Umbilical cord (tissue), 2 donors: ENCODE data around the gene ENO4. TPM values are rescaled to one million over a fixed set of nuclear protein-coding genes. Genes with fewer than 3 reads are reported as not detected.

ENCODE experiments used
- DNase-seq: peaks from one replicate; pipeline ENCODE4 v3.0.0-alpha.2; 2015; ENCODE audit warnings: low spot score
- total RNA-seq: library from RNA; depleted of rRNA; stranded (reverse); fragments of >200 nt; gene quantifications from one replicate; pipeline ENCODE4 v1.2.3, GENCODE V29; 2014; ENCODE audit warnings: low replicate concordance; ENCODE audit not compliant: insufficient read depth

Gene ENO4
- total RNA-seq, 1 donor from 2014 or later: 0.72 TPM

DNA sequence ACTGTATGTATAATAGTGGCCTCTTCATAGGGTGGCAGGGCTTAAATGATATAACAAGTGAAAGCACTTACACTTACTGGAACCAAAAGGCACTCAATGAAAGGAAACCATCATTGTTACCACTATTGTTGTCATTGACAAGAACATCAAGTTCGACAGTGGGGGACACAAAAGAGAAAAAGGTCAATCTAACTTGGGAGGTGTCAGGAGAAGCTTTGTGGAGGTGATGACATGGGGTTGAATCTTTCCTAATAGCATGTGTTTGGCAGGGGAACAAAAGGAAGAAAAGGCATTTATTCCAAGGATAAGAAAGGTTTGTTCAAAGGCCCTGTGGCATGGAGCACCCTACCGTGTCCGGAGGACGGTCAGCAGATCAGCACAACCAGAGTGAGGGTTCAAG is 18.2 kb upstream of the ENO4 start:
- no peak for DNase-seq

DNA sequence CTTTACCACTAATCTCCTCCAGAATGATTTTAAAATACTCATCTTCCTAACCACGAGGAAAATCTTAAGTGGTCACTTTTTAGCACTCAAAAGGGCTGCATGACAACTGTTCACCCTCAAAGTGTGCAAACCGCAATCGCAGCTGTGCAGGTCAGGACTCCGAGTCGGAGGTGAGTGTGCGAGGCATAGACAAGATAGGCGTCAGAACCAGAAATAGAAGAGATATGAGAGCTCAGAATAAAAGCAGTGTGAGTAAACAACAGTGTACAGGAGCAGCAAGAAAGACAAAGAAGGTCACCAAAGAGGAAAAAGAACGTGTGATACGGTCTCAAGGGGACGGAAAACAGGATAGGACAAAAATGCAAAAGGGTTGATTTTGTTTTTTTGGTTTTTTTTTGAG is 17.5 kb upstream of the ENO4 start:
- DNase-seq: no peak

DNA sequence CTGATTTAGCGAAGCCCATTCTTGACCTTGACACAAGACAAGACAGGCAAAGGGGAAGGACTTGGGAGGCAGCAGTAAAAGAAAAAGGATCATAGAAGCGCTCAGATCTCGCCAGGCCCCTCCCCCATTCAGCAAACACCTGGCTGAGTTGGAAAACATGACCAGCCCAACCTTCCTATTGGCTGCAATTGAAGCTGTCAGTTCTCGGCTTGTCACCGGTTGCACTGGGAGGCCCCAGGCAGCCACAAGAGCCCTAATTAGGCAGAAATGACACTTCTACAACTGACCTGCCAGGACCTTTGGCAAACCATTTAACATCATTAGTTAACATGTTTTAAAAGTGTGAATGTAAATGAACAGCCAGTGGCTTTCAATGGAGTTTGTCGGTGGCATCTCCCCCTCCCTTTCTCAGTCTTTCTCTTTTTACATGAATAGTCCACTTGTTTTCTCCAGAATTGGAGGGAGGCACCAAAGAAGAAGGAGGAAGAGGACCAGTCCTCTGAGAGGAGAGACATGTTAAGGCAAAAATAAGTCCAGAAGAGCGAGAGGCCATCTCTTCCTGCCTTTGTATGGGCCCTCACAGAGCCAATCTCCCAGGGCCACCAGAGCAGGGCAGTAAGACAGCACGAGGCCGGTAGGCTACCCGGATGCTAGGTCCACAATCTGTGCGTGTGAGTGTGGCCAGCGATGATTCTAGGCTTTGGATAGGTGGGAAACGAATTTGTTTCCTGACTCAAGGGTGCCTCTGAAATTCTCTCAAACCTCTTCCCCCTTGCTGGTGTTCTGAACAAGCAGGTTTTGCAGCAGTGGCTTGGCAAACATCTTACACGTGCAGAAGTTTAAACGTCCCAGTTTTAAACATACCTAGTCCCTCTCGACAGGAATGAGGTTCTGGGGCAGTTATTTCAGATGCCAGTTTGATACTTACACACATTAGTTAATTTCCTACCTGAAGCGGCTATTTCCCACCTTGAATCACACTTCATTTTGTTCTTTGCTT is 15.0 kb upstream of the ENO4 start:
- DNase-seq: no peak

DNA sequence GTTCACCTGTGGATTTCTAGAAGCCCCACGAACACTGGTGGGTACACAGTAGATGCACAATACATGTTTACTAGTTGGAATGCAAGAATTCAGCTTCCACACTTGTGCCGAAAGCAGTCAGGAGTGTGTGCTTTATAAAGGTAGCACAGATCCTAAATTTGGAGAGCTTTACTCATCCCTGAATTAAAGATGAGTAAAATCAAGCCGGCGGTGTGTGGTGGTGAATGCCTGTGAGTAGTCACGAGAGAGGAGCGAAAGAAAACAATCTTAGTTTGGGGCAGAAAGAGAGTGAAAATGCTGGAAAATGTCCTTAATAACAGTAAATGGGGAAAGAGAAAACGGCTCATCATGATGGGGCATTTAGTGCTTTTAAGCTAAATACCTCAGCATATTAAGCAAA is 13.6 kb upstream of the ENO4 start:
- DNase-seq: no peak

DNA sequence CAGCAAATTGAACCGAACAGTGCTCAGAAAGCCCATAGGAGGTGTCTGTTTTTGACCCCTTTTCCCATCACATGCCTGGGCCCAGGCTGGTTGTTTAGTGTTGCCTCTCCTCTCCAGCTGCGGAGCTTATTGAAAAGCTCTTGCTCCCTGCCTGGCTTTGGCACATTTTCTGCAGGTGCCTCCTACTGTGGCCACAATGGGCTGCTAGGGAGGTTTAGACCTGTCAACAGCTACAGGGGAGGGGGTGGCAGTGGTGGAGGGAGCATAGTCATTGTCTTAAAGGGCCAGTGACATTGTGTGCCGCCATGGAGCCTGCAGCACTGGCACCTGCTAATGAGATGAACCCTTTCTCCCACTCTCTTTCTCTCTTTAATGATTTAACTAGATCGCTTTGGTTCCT is 13.2 kb upstream of the ENO4 start:
- no peak for DNase-seq

DNA sequence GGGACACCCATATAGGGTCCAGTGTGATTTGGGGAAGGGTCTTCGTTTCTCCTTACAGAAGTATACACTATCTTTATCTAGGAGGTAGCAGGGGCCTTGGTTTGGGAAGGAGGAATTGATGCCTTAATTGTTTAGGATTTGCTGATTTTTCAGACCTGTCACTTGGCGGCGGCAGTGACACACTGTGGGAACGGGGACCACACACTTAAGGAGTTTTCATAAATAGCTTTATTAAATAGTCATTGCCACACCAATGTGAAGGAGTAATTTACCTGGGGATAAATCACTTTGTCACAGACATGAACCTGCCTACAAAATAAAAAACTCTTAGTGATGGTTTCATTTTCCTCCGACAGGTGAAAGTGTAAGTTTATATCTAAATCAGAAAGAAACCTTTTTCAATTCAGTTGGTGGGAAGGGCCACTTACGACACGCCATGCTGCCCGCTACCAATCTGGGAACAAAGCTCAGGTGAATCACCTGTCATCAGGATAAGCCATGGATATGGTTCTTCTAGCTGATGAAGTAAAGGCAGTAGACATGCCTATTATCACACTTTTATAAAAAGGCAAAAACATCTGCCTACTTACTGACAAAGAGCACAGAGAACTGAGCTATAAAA is 12.3 kb upstream of the ENO4 start:
- no peak for DNase-seq

DNA sequence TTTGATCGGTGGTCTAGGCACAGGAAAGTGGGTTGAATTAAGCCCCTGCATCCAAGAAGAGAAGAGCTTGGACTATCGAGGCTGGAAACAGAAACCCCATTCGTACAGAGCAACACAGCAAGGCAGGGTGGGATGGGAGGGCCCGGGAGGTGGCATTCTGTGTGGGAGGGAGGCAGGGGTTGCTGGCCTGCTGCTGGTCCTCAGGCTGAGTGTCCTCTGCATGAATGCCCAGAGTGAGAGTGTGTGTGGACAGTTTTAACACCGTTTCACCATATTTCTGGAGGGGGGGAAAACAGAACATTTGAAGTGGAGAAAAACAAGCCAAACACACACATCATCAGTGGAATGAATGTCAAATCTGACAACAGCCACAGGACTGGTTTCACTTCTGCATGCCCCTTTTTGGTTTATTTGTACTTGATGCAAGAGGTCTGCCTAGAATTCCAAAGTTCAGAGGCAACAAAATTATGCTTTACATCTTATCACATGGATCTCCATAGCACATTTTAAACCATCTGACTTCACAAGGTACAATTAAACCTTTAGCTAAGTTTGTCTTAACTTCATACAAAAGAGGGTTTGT is 11.1 kb upstream of the ENO4 start:
- no peak for DNase-seq

DNA sequence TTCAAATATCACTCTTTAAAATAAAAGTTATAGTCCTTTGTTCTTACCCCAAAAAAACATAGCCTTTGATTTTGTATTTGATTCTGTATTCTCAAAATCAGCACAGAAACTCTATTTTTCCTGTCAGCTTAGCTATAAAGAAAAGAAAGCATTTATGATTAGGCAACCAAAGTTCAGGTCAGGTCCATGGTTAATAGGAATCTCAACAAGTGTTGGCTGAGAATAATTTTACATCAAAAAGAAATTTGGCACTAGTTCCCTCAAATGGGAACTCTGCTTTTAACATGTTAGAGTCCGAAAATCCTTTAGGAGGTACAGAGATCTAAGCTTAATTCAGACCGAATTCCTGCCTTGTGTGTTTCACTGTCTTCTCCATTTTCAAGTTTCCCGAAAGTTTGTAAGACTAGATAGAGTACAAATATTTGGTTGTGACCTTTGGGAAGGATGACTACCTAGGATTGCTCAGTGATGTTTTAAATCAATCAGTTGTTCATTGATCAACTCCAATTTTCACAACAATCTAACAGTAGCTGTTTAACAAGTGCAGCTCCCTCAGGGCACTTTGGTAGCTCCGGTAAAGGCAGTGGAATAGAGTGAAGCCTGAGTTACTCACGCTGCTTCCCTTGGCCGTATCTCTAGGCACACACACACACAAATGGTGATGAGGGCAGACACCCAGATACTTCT is 8.8 kb upstream of the ENO4 start:
- no peak for DNase-seq

DNA sequence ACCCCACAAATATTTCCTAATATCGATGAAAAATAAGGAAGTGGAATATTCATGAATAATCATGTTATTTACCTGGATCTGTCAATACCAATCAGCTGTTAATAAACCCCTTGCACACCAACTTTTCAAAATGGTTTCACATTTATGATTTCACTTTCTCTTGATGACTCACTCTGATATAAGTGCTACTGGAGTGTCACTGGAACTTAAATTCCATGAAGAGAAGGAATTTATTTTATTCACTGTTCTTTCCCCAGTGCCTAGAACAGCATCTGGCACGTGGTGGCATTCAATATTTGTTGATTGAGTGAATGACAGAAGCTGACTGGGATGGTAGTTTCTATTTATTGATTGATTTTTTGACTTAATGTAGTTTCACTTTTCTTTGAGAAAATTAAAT is 3.5 kb upstream of the ENO4 start:
- no peak for DNase-seq

DNA sequence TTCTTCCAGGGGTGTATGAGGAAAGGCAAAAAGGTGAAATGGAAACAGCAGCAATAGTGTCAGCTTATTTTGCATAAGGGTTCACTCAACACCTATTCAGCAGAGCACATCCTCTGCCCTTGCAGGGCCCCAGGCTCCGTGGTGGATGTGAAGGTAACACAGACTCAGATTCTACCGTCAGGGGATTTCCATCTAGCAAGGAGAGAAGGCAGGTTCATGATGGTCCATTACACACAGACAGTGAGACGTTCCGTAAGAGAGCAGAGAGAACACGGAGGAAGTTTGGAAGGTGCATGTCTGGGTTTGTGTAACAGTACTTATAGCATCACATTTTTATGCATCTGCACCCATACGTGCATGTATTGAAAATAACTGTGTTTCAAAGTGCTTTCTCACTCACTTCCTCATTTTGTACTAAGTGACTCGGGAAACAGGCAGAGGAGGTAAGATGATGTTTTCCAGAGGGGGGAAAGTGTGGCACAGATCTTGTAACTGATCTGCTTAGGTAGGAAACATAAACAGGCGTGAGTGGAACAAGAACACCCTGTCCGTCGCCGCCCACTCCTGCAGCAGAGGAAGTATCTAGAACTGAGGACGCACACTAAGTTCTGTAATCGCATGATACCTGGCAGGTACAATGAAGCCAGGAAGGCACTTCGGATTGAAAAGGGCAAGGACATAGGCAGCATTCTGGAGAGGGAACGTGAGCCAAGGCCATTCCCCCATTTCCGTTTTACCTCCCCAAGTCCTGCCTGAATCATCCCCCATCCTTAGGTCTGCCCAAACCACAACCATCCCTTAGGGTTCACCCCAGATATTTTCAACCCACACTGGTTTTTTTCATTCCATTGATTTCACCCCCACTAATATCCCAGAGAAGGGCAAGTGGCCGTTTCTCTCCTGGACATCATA is 1.0 kb upstream of the ENO4 start:
- DNase-seq: no peak

DNA sequence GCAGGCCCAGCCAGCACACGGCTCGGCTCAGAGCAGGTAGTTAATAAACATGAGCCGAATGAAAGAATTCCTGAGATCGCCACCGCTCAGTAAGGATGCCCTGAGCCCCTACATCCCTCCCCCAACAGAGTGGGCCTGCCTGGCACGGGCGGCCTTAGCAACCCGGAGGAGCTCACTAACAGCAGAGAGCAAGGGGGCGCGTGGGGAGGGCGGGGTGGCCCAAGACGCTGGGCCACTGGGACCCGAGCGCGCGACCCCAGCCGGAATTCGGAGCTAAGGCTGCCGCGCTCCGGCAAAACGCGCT is 403 bp upstream of the ENO4 start:
- no peak for DNase-seq

DNA sequence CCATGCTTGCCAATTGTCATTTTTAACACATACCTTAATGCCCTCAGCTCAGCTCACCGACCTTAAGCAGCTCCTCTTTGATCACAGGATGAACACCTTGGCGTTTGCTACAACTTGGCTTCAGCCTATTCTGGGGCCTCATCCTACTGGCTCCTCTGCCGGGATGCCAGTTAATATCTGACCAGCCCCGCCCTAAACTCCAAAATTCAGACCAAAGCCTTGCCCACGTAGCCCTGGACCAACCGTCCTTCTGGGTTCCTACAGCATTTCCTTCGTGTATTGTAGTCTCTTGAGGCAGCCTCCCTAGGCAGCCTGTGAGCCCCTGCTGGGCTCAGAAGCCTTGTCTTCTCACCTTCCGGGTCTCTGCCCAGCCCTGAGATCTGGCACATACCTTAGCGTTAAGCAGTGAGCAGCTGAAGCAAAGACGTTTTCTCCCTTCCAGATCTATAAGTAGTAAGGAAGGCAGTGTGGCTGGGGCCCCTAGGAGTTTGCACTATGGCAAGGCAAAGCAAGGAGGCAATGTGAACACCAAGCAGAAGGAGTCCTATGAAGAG is 836 bp downstream of the ENO4 start:
- DNase-seq: no peak

DNA sequence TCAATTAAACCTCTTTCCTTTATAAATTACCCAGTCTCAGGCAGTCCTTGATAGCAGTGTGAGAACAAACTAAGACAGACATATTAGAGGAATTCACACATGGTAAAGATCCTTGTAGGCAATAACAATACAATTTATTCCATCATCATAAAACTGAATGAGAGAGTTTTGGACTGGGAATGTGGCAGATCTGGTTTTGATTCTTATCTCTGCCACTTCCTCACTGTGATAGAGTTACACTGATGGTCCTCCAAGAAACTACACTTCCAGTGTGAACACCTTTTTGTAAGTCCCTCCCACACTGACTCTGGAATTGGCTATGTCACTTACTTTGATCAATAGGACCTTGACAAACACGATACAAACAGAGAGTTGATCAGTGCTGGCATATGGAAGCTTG is 2.9 kb downstream of the ENO4 start:
- DNase-seq: no peak

DNA sequence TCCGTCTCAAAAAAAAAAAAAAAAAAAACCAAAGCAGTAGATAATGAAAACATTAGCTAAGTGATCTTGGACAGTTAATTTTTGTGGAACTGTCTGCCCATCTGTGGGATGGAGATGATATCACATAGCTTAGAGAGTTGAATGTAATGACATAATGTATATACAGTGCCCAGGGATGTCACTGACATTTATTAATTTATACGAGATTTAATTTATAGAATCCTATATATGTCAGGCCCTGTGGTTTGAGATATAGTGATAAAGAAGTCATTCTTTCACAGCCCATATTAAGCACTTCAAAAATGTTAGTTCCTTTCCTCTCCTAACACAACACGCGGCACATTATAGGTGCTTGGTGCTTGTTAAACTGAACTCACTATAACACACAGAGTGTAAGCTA is 4.0 kb downstream of the ENO4 start:
- no peak for DNase-seq

DNA sequence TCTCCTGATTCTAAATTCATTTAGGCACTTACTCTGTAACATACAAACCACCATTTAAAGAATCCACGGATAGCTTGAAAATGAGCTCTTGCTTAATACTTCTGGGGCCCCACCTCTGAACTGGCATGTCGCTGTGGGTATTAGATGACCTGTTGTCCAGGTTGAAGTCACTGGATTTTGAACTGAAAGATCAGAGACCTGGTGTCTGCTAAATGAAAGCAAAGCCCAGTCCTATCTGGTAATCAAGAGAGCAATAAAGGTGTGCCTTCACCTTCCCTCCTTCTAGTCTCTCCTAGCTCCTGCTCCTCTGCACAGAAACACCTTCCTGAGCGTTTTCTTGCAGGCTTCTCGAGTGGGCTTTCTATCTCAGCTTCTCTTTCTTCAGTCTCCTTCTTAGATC is 4.4 kb downstream of the ENO4 start:
- no peak for DNase-seq

DNA sequence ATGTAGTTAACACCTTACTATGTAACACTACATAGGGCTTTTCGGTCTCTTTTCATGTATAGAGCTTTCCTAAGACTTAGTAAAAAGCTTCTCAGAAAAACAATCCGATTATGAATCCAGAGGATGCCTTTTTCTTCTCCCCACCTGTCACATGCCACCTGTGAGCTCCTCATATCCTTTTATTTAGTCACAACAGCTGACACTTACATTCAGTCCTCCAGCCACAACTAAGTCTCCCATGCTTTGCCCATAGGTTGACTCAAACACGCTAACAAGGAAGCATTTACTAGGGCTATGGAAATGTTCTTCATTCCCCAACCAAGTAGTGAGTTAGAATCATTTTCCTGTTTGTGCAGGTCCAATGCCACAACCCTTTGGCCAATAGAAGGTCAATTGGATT is 7.9 kb downstream of the ENO4 start:
- DNase-seq: no peak

DNA sequence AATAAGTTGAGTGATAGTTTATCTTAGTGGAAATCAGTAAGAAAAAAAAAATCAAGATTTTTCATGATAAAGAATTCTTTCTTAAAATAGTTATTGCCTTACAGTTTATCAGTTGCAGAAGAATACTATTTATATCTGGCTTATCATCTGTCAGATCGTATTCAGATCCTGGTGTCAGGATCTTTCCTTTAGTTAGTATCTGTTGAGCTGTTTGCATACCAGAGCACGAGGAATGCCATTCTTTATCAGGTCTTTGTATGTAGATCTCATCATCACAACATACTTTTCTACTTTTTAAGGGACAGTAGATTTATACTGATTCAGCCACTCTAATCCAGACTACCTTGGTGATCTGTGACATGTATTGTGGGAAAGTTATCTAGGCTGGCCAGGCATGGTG is 12.5 kb downstream of the ENO4 start:
- DNase-seq: no peak

DNA sequence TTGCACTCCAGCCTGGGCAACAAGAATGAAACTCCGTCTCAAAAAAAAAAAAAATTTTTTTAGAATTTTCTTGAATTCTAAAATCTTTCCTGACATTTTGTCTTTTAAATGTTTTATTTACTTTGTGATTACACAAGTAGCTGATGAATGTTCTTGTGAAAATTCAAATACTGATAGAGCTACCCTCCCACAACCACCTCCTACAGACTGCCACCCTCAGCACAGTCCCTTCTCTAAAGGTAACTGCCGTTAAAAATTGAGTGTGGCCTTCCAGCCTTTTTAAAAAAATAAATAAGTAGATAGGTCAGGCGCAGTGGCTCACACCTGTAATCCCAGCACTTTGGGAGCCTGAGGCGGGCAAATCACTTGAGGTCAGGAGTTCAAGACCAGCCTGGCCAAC is 15.1 kb downstream of the ENO4 start:
- no peak for DNase-seq

DNA sequence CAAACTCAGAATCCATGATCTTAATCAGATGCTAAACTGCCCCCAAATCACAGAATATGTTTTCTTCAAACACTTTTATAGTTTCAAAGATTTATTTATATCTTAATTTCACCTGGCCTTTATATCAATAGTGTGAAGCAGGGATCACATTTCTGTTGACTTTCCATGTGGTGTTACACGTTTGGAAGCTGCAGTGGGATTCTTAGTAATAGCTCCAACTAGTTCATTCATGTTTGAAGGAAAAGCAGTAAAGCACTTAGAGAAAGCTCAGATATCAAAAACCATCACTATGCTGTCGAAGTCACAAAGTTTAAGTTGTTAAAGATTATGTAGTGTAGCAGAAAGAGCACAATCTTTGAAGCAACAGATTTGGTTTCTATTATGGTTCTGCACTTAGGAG is 16.8 kb downstream of the ENO4 start:
- DNase-seq: no peak

DNA sequence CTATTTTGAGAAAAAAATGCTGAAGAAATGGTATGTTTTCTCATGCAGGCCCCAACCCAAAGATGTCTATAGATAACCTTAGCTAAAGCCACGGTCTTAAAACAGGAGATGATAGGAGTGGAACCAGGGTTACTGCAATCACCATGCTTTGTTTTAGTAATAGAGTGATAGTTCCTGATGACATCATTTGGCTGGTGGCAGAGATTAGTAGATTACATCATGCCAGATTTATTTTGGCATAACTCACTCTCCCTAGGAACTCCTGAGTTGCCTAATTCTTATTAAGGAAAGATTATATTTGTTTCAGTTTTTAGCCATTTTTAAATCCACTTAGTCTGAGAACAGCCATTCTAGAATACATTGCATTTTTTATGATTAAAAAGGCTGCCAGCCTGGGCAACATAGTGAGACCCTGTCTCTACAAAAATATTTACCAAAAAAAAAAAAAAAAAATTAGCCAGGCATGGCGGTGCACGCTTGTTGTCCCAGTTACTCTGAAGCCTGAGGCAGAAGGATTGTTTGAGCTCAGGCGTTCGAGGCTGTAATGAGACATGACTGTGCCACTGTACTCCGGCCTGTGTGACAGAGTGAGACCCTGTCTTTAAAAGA is 17.8 kb downstream of the ENO4 start:
- no peak for DNase-seq
